Caco-2 (cell line): Measurements from ENCODE around the gene MYBPC3. TPM values are rescaled to one million over a fixed set of nuclear protein-coding genes. Genes with fewer than 3 reads are reported as not detected.

Source experiments
- BruUV-seq: library from RNA; stranded (reverse); fragments of 400-500 nt; replicated peaks from 2 replicates; lab custom pipeline; 2021; lab: Mats Ljungman, UMichigan
- CTCF ChIA-PET: fragments of 300-600 bp; sonication (Branson Sonifier 250); formaldehyde crosslinking; loops from one replicate; lab custom pipeline; 2022; ENCODE audit warnings: antibody characterized with exemption; lab: Charles Lee
- POLR2A ChIA-PET: fragments of 300-600 bp; sonication (Branson Sonifier 250); formaldehyde crosslinking; loops from one replicate; lab custom pipeline; 2022; ENCODE audit warnings: antibody characterized with exemption; lab: Charles Lee
- DNase-seq, 2 experiments: peaks; one replicate each; pipeline versions ENCODE4 v3.0.0 to v3.0.0-alpha.2; 2020 to 2022
- H3K27me3 ChIP-seq: replicated peaks from 2 replicates; pipeline ENCODE4 v1.6.0; 2011; ENCODE audit warnings: low read length; ENCODE audit not compliant: control insufficient read depth, insufficient read depth
- H3K36me3 ChIP-seq: 2 replicates; pipeline ENCODE4 v1.5.1; 2011; ENCODE audit warnings: low read length; ENCODE audit not compliant: control insufficient read depth, insufficient read depth
- H3K4me1 ChIP-seq: fragments of 250-450 bp; sonication (Bioruptor Pico); 2 replicates; pipeline ENCODE4 v1.5.1; 2020; ENCODE audit warnings: mild to moderate bottlenecking
- H3K4me3 ChIP-seq: 2 replicates; pipeline ENCODE4 v1.5.1; 2011; ENCODE audit warnings: low read depth, mild to moderate bottlenecking, control low read depth, low read length
- H3K9me3 ChIP-seq: fragments of 250-450 bp; sonication (Bioruptor Pico); 2 replicates; pipeline ENCODE4 v1.5.1; 2020; ENCODE audit warnings: mild to moderate bottlenecking, moderate library complexity
- H3K27ac Mint-ChIP-seq: one replicate; pipeline ENCODE4 v1.8.0; 2022; ENCODE audit warnings: mixed read lengths; ENCODE audit not compliant: unreplicated experiment
- H3K27me3 Mint-ChIP-seq: one replicate; pipeline ENCODE4 v1.8.0; 2022; ENCODE audit warnings: mixed read lengths; ENCODE audit not compliant: insufficient read depth, unreplicated experiment
- H3K36me3 Mint-ChIP-seq: one replicate; pipeline ENCODE4 v1.8.0; 2022; ENCODE audit warnings: mild to moderate bottlenecking, mixed read lengths; ENCODE audit not compliant: insufficient read depth, unreplicated experiment
- H3K4me1 Mint-ChIP-seq: one replicate; pipeline ENCODE4 v1.8.0; 2022; ENCODE audit warnings: low read depth, mixed read lengths; ENCODE audit not compliant: unreplicated experiment
- H3K4me3 Mint-ChIP-seq: one replicate; pipeline ENCODE4 v1.8.0; 2022; ENCODE audit warnings: mild to moderate bottlenecking, moderate library complexity, mixed read lengths; ENCODE audit not compliant: unreplicated experiment
- H3K9me3 Mint-ChIP-seq: one replicate; pipeline ENCODE4 v1.8.0; 2022; ENCODE audit warnings: mixed read lengths; ENCODE audit not compliant: unreplicated experiment
- intact Hi-C: fragments of 100-400 bp; cut with micrococcal nuclease; formaldehyde crosslinking; loops from one replicate; pipeline ENCODE4 v1.10.0; 2022; ENCODE audit not compliant: unreplicated experiment
- total RNA-seq: library from RNA; stranded (reverse); gene quantifications from 2 replicates; pipeline ENCODE4 v1.2.3, GENCODE V29; 2022
- TF ChIP-seq, protein P1 (sequence below), 2 experiments: fragments of 200-600 bp in 1 of 2; IDR thresholded peaks; 1 replicate in 1 of 2; 2 replicates in 1 of 2; pipeline versions ENCODE4 v1.5.1 to v1.8.0; 2011 to 2022; ENCODE audit warnings: antibody characterized with exemption in 1 of 2, control low read depth in 1 of 2, inconsistent platforms in 1 of 2, low read depth in 1 of 2, low read length in 1 of 2, mild to moderate bottlenecking in 1 of 2, moderate library complexity in 1 of 2; ENCODE audit not compliant: insufficient read depth in 1 of 2, severe bottlenecking in 1 of 2, unreplicated experiment in 1 of 2

The MYBPC3 gene
- total RNA-seq, 1 experiment from 2014 or later: not detected

DNA sequence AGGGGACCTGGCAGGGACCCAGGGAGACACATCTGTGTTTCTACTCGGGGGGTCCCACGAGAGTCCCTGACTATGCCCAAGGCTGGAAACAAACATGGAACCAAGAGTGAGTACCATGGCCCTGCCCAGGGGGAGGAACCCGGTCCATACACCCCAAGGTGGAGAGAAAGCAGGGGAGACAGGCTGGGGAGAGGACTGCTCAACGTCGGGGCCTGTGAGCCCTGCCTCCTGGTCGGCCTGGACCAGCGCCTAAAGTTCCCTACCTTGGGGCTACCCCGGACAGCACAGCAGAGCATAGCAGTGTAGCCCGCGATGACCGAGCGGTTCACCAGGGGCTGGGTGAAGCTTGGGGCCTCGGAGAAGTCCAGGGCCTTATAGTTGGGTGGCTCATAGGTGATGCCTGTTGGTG lies 20.2 kb downstream of the MYBPC3 start:
- H3K27me3 ChIP-seq: no peaks in the 10 kb centered on the region
- Mint-ChIP-seq H3K9me3 (no peaks in the 10 kb centered on the region), H3K27me3 (no peaks in the 10 kb centered on the region), H3K4me1 (no peaks in the 10 kb centered on the region), H3K27ac (no peak overlapping the region), H3K36me3 (peaks cover 23% of the 10 kb centered on the region), H3K4me3 (no peak overlapping the region)
- ChIA-PET CTCF (no interaction called here), POLR2A (no interaction called here)
- intact Hi-C loops: no loop called here
- TF ChIP-seq, protein P1, sequence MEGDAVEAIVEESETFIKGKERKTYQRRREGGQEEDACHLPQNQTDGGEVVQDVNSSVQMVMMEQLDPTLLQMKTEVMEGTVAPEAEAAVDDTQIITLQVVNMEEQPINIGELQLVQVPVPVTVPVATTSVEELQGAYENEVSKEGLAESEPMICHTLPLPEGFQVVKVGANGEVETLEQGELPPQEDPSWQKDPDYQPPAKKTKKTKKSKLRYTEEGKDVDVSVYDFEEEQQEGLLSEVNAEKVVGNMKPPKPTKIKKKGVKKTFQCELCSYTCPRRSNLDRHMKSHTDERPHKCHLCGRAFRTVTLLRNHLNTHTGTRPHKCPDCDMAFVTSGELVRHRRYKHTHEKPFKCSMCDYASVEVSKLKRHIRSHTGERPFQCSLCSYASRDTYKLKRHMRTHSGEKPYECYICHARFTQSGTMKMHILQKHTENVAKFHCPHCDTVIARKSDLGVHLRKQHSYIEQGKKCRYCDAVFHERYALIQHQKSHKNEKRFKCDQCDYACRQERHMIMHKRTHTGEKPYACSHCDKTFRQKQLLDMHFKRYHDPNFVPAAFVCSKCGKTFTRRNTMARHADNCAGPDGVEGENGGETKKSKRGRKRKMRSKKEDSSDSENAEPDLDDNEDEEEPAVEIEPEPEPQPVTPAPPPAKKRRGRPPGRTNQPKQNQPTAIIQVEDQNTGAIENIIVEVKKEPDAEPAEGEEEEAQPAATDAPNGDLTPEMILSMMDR (IDR thresholded peaks at IDR 0.05; ENCODE audit: insufficient read depth in 1 of 2, low read depth in 1 of 2, low read length in 1 of 2, severe bottlenecking in 1 of 2, unreplicated experiment in 1 of 2): no peak
- BruUV-seq: no TSS peak
- no peak overlapping the region for H3K4me3 ChIP-seq
- peaks cover 2% of the 10 kb centered on the region for H3K36me3 ChIP-seq
- no peaks in the 10 kb centered on the region for H3K9me3 ChIP-seq
- H3K4me1 ChIP-seq: no peaks in the 10 kb centered on the region
- no peak for DNase-seq

DNA sequence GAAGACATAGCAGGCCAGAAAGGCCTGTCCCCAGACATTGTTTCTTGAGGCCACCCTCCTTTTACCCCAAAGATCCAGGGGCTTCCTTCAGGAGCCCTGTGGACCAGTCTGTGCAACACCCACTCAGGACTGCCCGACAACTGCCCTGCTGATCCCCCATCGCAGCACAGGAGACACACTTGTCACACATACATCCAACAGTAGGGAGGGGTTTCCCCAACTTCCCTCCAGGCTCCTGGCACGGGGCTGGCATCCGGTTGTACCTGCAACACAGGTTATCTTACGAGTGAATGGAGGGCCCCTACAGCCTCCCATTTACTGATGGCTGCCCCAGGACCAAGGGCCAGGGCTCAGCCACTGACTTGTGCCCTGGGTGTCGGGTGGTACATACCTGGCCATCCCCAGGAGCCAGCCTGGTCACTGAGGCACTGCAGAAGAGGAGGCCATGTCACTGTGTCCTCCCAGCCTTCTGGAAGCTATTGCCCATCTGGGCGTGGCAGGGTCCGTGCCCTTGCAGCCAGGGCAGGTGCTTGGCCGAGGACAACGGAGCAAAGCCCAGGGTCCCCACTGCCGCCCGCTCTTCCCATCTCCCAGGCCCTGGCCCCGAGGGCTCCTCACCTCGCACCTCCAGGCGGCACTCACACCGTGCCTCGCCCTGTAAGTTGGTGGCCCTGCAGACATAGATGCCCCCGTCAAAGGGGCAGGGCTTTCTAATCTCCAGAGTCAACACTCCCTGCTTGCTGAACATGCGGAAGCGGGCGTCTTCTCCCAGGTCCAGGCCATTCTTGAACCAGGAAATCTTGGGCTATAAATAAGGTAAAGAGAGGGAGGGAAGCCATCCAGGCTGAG lies 20.8 kb downstream of the MYBPC3 start:
- intact Hi-C loops: no loop called here
- TF ChIP-seq, protein P1 (IDR thresholded peaks at IDR 0.05; ENCODE audit: insufficient read depth in 1 of 2, low read depth in 1 of 2, low read length in 1 of 2, severe bottlenecking in 1 of 2, unreplicated experiment in 1 of 2): no peak
- BruUV-seq: no TSS peak
- Histone ChIP-seq H3K4me1 (no peaks in the 10 kb centered on the region), H3K36me3 (peaks cover 4% of the 10 kb centered on the region), H3K27me3 (no peaks in the 10 kb centered on the region), H3K4me3 (no peak overlapping the region), H3K9me3 (no peaks in the 10 kb centered on the region)
- Mint-ChIP-seq H3K27me3 (no peaks in the 10 kb centered on the region), H3K4me1 (no peaks in the 10 kb centered on the region), H3K27ac (no peak overlapping the region), H3K36me3 (peaks cover 23% of the 10 kb centered on the region), H3K9me3 (no peaks in the 10 kb centered on the region), H3K4me3 (no peak overlapping the region)
- ChIA-PET POLR2A (no interaction called here), CTCF (no interaction called here)
- no peak for DNase-seq

DNA sequence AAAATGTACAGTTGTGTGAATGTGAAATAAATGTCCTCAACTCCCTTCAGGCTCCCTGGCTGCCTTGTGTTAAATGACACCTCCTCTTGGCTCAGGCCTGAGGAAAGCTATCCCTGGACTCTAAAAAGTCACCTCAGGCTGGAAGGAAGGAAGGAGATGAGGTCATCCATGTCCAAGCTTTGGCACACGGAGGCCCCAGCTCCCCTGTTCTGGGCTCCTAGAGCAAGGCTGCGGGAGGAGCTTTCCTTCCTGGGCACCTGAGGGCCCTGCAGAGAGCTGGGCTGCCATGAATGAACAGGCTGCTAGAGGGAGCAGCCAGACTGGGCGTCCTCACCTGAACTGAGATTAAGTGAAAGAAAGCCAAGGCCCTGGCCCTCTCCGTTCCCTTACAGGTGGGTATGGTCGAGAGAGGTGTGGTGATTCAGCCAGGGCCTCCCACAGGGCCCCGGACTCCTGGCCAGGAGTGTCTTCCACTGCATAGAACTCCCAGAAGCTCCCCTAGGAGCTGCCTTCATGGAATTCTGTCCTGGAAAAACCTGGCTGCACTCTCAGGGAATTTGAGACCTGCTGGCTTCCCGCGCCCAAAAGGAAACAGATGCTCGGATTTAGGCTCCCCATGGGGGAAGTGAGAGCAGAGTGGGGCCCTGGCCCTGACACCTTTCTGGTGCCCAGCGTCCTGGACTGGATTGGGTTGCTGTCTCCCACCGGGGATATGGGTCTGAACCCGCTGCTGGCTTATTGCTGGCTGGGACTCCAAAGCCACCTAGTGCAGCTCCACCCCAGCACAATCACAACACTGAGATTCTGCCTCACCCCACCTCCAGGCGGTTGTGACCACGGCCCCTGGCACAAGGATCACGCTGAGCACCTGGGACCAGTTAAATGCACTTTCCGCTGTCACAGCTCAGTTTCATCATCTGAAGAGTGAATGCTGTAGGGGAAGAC lies 22.2 kb downstream of the MYBPC3 start:
- POLR2A ChIA-PET: interaction anchor here (0.5 kb wide), 1 partner anchor 18 kb away, joined by 5 read pairs; no protein-coding TSS in a partner anchor
- H3K27me3 Mint-ChIP-seq: no peaks in the 10 kb centered on the region
- Histone ChIP-seq H3K9me3 (no peaks in the 10 kb centered on the region), H3K27me3 (no peaks in the 10 kb centered on the region), H3K4me1 (no peaks in the 10 kb centered on the region), H3K4me3 (no peak overlapping the region), H3K36me3 (peaks cover 6% of the 10 kb centered on the region)
- peaks cover 23% of the 10 kb centered on the region for H3K36me3 Mint-ChIP-seq
- no TSS peak for BruUV-seq
- peak overlapping the region; percentile 67 for H3K27ac Mint-ChIP-seq
- H3K4me3 Mint-ChIP-seq: no peak overlapping the region
- TF ChIP-seq, protein P1 (IDR thresholded peaks at IDR 0.05; ENCODE audit: insufficient read depth in 1 of 2, low read depth in 1 of 2, low read length in 1 of 2, severe bottlenecking in 1 of 2, unreplicated experiment in 1 of 2): no peak
- peak in 1 of 2 experiments; percentile 33 for DNase-seq
- CTCF ChIA-PET: interaction anchor here (0.7 kb wide), 1 partner anchor 25 kb away, joined by 8 read pairs; no protein-coding TSS in a partner anchor
- intact Hi-C loops: no loop called here
- no peaks in the 10 kb centered on the region for H3K4me1 Mint-ChIP-seq
- no peaks in the 10 kb centered on the region for H3K9me3 Mint-ChIP-seq
